ENCODE measurements around the gene TFPI2.

Gene TFPI2

DNA sequence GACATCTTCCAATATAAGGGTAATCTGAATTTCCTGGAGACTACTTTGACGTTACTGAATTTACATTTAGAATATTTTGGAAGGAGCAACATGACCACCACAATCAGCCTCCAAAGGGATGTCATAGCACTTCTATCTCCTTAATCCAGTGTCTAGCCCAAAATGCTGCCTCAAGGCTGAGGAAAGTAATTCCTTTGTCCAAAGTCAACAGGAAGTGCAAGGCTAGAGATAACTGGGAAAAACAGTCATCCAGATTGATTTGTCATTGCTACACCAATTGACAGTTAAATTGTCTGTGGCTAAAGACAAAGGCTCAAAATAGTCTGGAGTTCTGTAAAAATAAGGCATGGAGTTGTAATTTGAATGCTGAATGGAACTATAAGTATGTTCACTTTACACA, 3.9 kb upstream of the TFPI2 start:
- H3K27ac ChIP-seq (replicated peaks): no peak overlapping the region

DNA sequence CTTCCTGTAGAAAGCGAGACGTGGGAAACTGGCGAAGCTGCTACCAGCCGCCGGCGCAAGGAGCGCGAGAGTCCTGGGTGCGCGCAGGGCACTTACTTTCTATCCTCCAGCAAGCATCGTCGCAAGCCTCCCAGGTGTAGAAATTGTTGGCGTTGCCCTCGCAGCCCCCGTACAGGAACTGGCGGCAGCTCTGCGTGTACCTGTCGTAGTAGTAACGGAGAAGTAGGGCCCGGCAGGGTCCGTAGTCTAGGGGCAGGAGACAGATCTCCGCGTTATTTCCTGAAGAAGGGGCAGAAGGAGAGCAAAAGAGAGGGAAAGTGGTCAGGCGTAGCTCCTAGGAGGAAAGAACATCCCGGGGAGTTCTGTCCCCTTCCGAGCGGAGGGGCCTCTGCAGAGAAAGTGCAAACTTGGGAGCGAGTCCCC, 501 bp downstream of the TFPI2 start:
- Histone ChIP-seq H3K4me3 (replicated peaks; ENCODE audit: insufficient read depth, low read length) (no peak overlapping the region), H3K27ac (replicated peaks) (no peak overlapping the region), H3K27me3 (ENCODE audit: insufficient read depth, poor library complexity, severe bottlenecking) (peaks cover 19% of the 10 kb centered on the region)
- no peak for TF ChIP-seq SPI1 (IDR thresholded peaks at IDR 0.05; ENCODE audit: borderline replicate concordance, low read depth)
- TF ChIP-seq, protein P1, sequence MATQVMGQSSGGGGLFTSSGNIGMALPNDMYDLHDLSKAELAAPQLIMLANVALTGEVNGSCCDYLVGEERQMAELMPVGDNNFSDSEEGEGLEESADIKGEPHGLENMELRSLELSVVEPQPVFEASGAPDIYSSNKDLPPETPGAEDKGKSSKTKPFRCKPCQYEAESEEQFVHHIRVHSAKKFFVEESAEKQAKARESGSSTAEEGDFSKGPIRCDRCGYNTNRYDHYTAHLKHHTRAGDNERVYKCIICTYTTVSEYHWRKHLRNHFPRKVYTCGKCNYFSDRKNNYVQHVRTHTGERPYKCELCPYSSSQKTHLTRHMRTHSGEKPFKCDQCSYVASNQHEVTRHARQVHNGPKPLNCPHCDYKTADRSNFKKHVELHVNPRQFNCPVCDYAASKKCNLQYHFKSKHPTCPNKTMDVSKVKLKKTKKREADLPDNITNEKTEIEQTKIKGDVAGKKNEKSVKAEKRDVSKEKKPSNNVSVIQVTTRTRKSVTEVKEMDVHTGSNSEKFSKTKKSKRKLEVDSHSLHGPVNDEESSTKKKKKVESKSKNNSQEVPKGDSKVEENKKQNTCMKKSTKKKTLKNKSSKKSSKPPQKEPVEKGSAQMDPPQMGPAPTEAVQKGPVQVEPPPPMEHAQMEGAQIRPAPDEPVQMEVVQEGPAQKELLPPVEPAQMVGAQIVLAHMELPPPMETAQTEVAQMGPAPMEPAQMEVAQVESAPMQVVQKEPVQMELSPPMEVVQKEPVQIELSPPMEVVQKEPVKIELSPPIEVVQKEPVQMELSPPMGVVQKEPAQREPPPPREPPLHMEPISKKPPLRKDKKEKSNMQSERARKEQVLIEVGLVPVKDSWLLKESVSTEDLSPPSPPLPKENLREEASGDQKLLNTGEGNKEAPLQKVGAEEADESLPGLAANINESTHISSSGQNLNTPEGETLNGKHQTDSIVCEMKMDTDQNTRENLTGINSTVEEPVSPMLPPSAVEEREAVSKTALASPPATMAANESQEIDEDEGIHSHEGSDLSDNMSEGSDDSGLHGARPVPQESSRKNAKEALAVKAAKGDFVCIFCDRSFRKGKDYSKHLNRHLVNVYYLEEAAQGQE (IDR thresholded peaks at IDR 0.05; ENCODE audit: insufficient replicate concordance, low read depth): no peak
- no peak for TF ChIP-seq POLR2AphosphoS5 (IDR thresholded peaks at IDR 0.05; ENCODE audit: low read depth)
- no peak for TF ChIP-seq CTCF (IDR thresholded peaks at IDR 0.05; ENCODE audit: insufficient read depth, low read length)
- no peak for TF ChIP-seq GABPA (IDR thresholded peaks at IDR 0.05; ENCODE audit: low read depth)
- DNase-seq (ENCODE audit: low read depth in 1 of 2, low spot score in 1 of 2): no peak

More for the DNA sequence above, 3.9 kb upstream of the TFPI2 start:
- TF ChIP-seq SPI1 (IDR thresholded peaks at IDR 0.05; ENCODE audit: borderline replicate concordance, low read depth): no peak
- TF ChIP-seq GABPA (IDR thresholded peaks at IDR 0.05; ENCODE audit: low read depth): no peak
- TF ChIP-seq, protein P1 (IDR thresholded peaks at IDR 0.05; ENCODE audit: insufficient replicate concordance, low read depth): no peak
- TF ChIP-seq CTCF (IDR thresholded peaks at IDR 0.05; ENCODE audit: insufficient read depth, low read length): no peak
- TF ChIP-seq POLR2AphosphoS5 (IDR thresholded peaks at IDR 0.05; ENCODE audit: low read depth): no peak
- Histone ChIP-seq H3K27me3 (ENCODE audit: insufficient read depth, poor library complexity, severe bottlenecking) (peaks cover 14% of the 10 kb centered on the region), H3K4me3 (replicated peaks; ENCODE audit: insufficient read depth, low read length) (no peak overlapping the region)
- no peak for DNase-seq (ENCODE audit: low read depth in 1 of 2, low spot score in 1 of 2)

GRCh38 chr7:93889261-93889660, 1.3 kb downstream of the TFPI2 start:
- H3K4me3 ChIP-seq (replicated peaks; ENCODE audit: insufficient read depth, low read length): no peak overlapping the region
- H3K27ac ChIP-seq (replicated peaks): no peak overlapping the region
- DNase-seq (ENCODE audit: low read depth in 1 of 2, low spot score in 1 of 2): no peak
- peaks cover 19% of the 10 kb centered on the region for H3K27me3 ChIP-seq (ENCODE audit: insufficient read depth, poor library complexity, severe bottlenecking)
- TF ChIP-seq CTCF (IDR thresholded peaks at IDR 0.05; ENCODE audit: insufficient read depth, low read length) (no peak), GABPA (IDR thresholded peaks at IDR 0.05; ENCODE audit: low read depth) (no peak), POLR2AphosphoS5 (IDR thresholded peaks at IDR 0.05; ENCODE audit: low read depth) (no peak), SPI1 (IDR thresholded peaks at IDR 0.05; ENCODE audit: borderline replicate concordance, low read depth) (no peak)
- TF ChIP-seq, protein P1 (IDR thresholded peaks at IDR 0.05; ENCODE audit: insufficient replicate concordance, low read depth): no peak

Data from HL-60 (cell line).